Measurements from ENCODE around the gene NETO2. TPM values are rescaled to one million over a fixed set of nuclear protein-coding genes. Genes with fewer than 3 reads are reported as not detected.

The NETO2 gene
- total and polyA plus RNA-seq, 10 of the 15 experiments (the other 5 are each of a cell fraction or from before 2014, with no cell fraction given) = 8.5 to 53.1 (median 27.0) TPM

GRCh38 chr16:47142486-47142820, 1.3 kb downstream of the NETO2 start (continued):
- TF ChIP-seq PKNOX1 (IDR thresholded peaks at IDR 0.05) (no peak), ATF2 (IDR thresholded peaks at IDR 0.05; ENCODE audit: low read length) (0 out of 2 replicates have a peak, but pooled peaks have one; percentile 41), NRF1 (conservative IDR thresholded peaks at IDR 0.05; ENCODE audit: low read depth, low read length) (no peak), CEBPZ (IDR thresholded peaks at IDR 0.05; ENCODE audit: low read depth, low read length) (no peak), YBX1 (IDR thresholded peaks at IDR 0.05) (no peak), POLR2AphosphoS5 (IDR thresholded peaks at IDR 0.05; ENCODE audit: low read length) (no peak), ZNF622 (IDR thresholded peaks at IDR 0.05) (no peak), RUNX3 (IDR thresholded peaks at IDR 0.05; ENCODE audit: low read length) (no peak; the same call in 1 of the 2 replicates), IKZF2 (IDR thresholded peaks at IDR 0.05) (peak; percentile 64 to 80), NR2C1 (IDR thresholded peaks at IDR 0.05) (no peak), BACH1 (IDR thresholded peaks at IDR 0.05; ENCODE audit: borderline replicate concordance) (no peak), HDAC2 (IDR thresholded peaks at IDR 0.05) (no peak), CEBPB (IDR thresholded peaks at IDR 0.05; ENCODE audit: borderline replicate concordance in 1 of 2, low read depth in 2 of 2, low read length in 2 of 2) (no peak), SMARCA5 (IDR thresholded peaks at IDR 0.05) (no peak), E4F1 (IDR thresholded peaks at IDR 0.05; ENCODE audit: borderline replicate concordance, partially characterized antibody) (no peak), SPI1 (IDR thresholded peaks at IDR 0.05; ENCODE audit: borderline replicate concordance, insufficient read depth, low read depth, low read length) (peak; percentile 86), IKZF1 (conservative IDR thresholded peaks at IDR 0.05) (no peak), SREBF2 (IDR thresholded peaks at IDR 0.05; ENCODE audit: low read length) (0 out of 2 replicates have a peak, but pooled peaks have one; percentile 3), NFYB (IDR thresholded peaks at IDR 0.05; ENCODE audit: insufficient read depth, low read depth, low read length) (no peak), SRF (IDR thresholded peaks at IDR 0.05; ENCODE audit: low read depth in 2 of 2, low read length in 2 of 2) (no peak; a peak in 1 of 4 replicates), RBBP5 (conservative IDR thresholded peaks at IDR 0.05) (no peak), KDM1A (IDR thresholded peaks at IDR 0.05; ENCODE audit: borderline replicate concordance) (no peak), IRF4 (IDR thresholded peaks at IDR 0.05; ENCODE audit: low read depth, low read length) (0 out of 2 replicates have a peak, but pooled peaks have one; percentile 26), MYB (IDR thresholded peaks at IDR 0.05; ENCODE audit: borderline replicate concordance, low read depth, low read length) (no peak)

Measured in GM12878 (cell line).